HG03354 (cell line): ENCODE data around the gene BRPF1.

ENCODE experiments used
- ATAC-seq: cut with Tn5 transposase; IDR thresholded peaks from one replicate; pipeline ENCODE4 v1.9.1; 2021; ENCODE audit warnings: mild to moderate bottlenecking; ENCODE audit not compliant: unreplicated experiment, poor library complexity, severe bottlenecking

The BRPF1 gene

DNA sequence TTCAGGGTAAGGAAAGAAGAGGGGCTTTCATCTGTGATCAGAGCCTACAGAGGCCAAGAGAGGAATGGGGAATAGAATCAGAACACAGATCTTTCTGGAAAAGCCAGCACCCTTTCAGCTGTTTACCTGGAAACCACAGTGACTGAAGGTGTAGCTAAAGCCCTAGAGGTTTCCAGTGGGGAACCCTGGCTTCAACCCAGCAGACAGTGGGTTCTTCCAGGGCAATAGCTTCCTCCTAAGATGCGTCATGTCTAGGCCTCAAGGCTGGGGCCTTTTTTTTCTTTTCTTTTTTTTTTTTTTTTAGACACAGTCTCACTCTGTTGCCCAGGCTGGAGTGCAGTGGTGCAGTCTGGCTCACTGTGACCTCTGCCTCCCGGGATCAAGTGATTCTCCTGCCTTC lies 31.0 kb upstream of the BRPF1 start:
- no peak for ATAC-seq

DNA sequence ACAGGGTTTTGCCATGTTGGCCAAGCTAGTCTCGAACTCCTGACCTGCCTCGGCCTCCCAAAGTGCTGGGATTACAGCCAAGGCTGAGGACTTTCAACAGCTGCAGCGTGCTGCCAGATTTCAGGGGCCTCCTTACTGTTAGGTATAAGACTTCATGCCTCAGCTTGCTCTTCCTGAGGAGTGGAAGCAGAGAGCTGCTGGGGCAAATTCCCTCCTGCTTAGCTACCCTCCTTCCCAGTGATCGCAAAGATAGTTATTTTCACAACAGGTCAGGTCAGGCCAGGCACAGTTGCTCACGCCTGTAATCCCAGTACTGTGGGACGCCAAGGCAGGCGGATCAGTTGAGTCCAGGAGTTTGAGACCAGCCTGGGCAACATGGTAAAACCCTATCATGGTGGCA lies 30.5 kb upstream of the BRPF1 start:
- ATAC-seq = no peak

DNA sequence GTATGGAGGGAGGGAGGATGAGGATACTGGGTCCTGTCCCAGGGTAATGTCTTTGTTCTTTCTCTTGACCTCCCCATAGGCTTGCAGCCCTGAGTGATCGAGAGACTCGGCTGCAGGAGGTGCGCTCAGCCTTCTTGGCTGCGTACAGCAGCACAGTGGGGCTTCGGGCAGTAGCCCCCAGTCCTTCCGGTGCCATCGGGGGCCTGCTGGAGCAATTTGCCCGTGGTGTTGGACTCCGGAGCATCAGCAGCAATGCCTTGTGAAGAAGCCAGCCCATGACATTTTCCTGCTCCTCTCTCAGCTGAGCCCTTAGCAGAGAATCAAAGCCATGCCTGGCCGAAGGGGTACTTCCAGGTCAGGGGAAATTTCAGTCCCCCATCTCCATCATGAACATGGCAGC lies 29.8 kb upstream of the BRPF1 start:
- no peak for ATAC-seq

DNA sequence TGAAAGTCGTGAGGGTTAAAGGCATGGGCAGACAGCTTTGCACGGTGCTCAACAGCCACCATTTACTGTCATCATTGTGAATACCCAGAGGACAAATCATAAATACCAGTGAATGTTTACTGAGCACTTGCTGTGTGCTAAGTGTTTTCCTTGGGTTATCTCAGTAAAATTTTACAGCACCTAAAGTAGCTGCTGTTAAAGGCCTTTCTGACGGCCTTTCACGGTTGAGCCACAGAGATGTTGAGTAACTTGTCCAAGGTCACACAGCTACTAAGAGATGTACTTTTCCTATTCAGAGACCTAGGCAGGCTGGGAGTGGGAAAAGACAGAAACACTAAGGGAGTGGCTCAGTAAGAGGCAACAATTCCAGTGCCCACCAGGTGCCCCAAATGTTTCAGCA lies 28.3 kb upstream of the BRPF1 start:
- no peak for ATAC-seq

DNA sequence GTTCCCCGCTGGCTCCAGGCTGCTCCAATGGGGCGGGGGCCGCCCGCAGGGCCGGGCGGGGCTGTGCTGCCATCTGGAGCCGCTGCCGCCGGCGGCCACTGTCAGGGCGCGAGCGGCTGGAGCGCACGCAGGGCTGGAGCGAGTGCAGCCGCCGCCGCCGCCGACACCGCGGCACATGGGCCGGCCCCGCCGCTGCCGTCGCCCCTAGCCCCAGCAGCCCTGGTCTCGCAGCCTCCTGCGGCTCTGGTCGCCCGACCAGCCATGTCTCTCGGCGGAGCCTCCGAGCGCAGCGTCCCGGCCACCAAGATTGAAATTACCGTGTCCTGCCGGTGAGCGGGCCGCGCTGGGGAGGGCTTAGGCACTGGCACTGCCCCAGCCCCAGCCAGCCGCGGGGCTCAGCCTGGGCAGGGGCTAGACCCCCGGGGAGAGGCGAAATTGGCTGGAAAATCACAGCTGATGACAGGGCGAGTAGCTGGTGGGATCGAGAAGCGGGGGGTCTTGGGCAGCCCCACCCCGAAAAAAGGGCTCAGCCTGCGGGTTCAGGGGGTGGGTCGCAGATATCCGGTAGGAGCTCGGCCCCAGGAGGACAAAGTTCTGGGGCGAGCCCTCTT lies 27.7 kb upstream of the BRPF1 start, which contains the start of gene CPNE9:
TSS of gene CPNE9 (plus strand) at position 98 of the 611 bp plus-strand sequence. CDS start at position 262, 164 bp downstream.
- no peak for ATAC-seq

DNA sequence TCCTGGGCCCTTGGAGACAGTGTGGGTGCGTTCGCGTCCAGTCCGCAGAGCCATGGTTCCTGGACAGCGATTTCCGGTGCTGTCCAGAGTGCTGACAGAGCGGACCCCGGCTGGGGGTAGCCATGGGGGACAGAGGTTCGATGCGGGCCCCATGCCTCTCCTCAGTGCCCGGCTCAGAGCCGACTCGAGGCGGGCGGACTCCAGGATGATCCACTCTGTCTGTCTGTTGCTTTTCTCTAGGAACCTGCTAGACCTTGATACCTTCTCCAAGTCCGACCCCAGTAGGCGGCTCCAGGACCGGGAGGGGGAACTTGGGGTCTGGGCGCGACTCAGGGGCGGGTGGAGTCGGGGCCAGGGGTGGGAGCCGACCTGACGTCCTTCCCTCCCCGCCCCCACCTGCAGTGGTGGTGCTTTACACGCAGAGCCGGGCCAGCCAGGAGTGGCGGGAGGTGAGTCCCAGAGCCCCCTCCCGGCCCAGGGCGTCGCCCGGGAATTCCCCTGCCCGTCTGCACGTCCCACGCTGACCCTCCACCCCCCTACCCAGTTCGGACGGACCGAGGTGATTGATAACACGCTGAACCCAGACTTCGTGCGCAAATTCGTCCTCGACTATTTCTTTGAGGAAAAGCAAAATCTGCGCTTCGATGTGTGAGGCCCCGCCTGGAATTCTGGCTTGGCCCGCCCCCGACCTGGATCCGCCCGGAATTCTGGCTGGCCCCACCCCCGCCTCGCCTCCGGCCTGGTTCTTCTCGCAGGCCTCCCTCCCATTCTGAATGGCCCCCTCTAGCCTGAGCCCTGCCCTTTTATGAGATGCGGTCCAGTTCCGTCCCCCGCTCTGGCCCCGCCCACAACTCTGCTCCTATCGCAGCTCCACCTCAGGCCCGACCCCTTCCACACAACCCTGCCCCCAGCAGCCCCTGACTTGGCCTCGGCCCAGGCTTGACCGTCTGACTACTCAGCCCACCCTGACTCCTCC lies 26.9 kb upstream of the BRPF1 start:
- no peak for ATAC-seq

DNA sequence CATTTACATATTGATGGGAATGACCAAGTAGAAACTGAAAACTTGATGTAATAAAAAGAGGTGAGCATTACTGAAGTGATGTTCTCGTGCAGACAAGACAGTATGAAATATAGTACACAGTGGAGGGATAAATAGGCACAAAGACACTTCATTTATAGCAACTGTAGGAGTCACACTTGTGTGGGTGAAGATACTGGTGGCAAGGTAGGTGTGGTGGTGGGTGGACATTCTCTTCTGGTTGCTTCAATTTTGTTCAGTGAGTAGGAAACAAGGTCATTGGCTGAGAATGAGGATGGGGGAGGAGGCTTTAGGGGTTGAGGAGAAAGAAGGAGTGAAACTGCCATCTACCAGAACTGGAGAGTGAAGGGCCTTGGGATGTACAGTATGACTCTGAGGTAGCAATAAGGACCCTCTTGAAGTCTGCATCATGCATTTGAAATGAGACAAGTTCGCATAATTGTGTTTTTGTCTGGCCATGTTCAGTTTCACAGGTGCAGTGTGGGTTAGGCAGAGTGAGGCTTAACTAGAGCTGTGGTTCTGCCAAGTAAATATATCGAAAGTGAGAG lies 21.3 kb upstream of the BRPF1 start:
- no peak for ATAC-seq

DNA sequence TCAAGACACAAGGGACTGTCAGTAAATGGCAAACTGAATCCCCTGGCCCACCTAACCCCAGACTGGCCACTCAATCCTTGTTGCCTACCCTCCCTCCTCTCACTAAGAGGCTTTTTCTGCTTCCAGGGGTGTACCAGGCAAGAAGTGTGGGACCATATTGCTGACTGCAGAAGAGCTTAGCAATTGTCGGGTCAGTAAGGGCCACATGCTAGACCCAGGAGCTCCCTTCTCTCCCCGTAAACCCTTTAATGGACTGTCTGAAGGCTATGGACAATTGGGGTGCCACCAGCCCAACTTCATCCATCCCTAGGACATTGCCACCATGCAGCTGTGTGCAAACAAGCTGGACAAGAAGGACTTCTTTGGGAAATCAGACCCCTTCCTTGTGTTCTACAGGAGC lies 19.1 kb upstream of the BRPF1 start:
- ATAC-seq = no peak

DNA sequence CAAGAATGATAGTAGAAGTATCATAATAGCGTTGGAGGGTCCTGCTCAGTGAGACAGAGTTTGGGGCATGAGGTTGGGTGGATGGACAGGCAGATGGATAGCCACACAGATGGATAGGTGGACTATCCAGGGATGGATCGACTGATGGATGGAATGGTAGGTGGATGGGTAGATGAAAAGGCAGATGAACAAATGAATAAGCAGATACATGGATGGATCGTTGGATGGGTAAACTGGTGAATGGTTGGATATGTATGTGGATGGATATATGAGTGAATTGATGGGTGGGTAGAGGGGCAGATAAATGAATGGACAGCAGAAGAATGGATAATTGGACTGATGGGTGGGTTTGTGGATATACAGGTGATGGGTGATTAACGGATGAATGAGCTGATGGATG lies 18.4 kb upstream of the BRPF1 start:
- no peak for ATAC-seq

DNA sequence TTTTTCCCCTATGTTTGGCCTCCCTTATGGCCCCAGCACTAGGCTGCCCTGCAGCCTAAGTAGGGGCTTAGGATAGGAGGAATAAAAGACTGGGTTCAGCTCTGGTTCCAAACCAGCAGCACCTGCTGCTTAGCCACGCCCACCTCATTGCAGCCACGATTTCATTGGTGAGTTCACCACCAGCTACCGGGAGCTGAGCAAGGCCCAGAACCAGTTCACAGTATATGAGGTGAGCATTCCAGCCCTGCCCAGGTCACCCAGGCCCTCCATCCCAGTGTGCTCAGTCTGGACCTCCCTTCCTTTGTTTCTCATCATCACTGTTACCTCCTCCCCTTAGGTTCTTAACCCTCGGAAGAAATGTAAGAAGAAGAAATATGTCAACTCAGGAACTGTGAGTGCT lies 16.4 kb upstream of the BRPF1 start:
- ATAC-seq = no peak

DNA sequence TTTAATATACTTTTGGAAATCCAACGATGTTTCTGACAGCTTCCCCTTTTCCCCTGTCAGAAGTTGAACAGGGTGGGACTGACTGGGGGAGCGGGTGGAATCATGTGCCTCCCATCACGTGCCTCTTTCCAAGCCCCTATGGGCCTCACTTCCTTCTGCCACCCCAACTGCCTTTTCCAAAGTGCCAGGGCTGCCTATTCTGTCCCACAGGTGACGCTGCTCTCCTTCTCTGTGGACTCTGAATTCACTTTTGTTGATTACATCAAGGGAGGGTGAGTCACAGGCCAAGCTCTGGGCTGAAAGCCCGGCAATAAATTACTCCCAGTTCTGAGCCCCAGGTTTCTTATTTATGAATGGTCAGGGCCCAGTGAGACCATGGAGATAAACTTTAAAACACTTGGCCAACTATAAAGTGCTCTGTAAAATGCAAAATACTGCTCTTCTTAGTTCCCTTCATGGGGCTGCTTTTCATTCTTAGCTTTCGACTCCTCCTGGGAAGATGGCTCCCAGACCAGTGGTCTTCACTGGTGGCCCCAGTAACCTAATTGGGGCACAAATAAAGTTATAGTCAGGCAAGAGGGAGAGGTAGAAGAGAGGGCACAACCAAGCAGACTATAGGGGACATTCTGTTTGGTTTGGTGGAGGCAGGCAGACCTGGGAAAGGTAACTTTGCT lies 15.6 kb upstream of the BRPF1 start:
- no peak for ATAC-seq

DNA sequence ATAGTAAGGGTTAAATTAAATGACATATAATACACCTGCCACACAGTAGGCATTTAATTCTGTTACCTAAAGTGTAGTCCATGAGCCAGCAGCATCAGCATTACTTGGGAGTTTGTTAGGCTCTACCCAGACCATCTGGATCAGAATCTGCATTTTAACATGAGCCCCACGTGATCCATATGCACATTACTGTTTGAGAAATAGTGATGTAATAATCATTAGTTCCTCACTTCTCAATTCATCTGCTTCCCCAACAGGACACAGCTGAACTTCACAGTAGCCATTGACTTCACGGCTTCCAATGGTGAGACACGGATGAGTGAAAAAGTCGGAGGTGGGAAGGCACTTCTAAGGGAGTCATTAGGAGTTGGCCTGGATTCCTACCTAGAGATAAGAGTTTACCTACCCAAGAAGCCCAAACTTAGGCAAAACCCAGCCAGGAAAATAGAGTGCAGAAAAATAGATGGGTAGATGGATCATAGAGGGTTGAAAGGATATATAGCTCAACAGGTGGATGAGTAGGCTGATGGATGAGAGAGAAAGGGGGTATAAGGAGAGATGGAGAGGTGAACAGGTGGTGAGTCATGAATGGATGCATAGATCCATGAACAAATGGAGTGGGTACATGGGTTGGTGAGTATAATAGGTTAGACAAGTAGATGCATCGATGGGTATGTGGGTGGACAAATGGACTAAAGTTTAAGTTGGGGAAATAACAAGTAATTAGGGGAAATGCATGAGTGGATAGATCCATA lies 14.6 kb upstream of the BRPF1 start:
- no peak for ATAC-seq

DNA sequence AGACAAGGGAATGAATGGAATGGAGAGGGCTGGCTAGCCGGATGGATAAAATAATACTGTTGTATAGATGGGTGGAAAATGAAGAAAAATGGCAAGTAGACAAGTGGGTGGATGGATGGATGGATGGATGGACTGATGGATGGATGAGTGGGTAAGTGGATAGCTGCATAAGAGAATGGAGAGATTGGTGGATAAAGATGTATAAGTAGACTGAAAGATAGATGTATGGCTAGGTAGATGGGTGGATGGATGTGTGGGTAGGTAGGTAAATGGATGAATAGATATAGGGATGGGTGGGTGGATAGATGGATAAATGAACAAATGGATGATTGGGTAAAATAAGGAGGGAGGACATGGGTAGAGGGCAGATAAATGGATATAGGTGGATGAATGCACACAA lies 14.0 kb upstream of the BRPF1 start:
- ATAC-seq = no peak

DNA sequence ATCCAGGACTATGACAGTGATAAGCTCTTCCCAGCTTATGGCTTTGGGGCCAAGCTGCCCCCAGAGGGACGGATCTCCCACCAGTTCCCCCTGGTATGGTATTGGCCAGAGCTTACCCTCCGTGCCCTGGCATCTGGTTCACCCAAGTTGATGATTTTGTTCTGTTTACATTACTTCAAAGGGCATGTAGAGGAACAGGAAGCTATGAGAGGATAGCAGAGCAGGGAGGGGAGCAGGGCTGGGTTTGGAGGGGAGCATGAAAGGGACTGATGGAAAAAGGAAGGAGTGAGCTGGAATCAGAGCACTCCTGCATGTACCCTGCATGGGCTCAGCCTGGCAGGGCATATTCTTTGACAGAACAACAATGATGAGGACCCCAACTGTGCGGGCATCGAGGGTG lies 13.4 kb upstream of the BRPF1 start:
- no peak for ATAC-seq

DNA sequence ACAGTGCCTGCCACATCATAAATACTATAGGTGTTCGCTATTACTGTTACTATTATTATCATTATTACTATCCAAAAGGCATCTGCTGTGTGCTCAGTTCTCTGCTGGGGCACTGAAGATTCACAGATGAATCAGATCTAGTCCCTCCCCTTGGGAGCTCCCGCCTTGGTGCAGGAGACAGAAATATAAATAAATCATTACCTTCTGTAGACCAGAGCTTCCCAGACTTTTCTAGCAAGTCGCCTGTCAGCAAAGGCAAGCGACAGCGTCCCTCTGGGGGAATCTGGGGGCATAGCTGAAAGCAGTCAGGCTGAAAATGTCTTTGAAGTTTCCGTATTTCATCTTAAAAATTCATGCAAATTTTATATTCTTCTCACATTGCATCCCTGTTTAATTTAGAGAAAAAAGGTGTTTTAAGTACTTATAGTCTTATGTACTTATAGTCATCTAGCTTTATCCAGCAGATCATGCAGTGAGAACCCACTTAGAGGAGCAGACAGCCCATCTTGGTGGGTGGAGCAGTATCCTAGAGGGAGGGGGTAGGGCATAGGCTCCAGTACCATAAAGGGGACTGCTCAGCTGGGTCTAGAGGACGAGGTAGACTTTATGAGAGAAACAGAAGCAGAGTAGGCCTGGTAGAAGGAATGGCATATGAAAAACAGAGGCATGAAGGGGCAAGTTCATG lies 10.4 kb upstream of the BRPF1 start:
- ATAC-seq = no peak

DNA sequence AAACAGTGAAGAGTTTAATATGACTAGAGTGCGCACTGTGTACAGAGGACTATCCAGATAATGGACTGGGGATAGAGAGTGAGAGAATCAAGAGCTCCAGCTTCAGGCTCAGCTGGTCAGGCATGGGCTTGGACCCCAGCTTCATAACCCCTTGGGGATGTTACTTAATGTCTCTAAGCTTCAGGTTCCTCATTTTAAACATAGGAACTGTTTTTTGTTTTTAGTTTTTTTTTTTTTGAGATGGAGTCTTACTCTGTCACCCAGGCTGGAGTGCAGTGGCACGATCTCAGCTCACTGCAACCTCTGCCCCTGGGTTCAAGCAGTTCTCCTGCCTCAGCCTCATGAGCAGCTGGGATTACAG lies 9.9 kb upstream of the BRPF1 start:
- ATAC-seq = no peak

DNA sequence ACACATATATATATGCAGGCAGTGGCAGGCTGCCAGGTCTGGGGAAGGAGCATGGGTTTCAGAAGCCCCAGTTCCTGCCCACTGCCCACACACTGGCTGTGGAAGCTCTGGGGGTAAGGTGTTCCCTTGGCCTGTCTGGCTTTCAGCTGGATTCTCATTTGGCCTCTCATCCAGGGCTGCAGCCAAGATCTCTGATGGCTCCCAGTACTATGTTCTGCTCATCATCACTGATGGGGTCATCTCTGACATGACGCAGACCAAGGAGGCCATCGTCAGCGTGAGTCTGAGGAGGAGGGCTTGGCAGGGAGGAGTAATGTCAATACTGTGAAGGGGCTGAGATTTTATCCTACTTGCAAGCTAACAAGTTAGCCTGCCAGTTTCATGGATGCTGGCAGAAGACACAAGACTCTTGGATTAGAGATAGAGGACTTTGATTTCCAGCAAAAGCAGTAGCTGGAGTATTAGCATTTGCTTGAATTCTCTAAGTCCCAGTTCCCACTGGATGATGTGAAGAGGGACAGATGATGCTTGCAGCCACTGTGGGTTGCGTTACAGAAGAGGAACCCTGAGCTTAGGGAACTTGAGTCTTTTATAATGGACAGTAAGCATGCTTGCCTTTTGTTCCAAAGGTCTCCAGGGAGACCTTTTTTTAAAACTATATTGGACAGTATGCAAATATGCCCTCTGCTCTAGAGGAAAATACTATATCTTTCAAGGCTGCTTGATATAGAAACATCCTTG lies 5.6 kb upstream of the BRPF1 start:
- no peak for ATAC-seq

DNA sequence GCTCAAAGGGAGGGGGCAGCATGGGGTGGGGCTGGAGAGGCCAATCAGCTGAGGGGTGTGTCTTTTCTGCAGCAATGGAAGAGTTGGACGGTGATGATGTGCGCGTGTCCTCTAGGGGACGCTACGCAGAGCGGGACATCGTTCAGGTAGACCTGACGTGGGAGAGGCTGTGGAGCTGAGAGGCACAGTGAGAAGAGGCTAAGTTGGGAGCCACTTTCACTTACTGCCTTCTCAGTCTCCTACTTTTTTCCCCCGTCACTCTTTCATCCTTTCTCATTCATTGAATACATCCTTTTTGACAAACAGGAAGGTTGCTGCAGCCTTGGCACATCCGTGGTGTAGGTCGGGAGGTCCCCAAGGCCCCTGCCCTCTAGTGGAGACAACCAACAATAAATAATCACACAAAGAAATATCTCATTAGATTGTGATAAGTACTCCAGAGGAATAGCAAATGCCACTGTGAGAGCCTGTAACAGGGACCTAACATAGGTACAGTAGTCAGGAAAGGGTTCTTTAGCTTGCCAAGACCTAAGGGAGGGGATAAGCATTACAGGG lies 4.4 kb upstream of the BRPF1 start:
- ATAC-seq = no peak
